ENCODE data around the gene P2RY14.

Gene P2RY14

GRCh38 chr3:151307131-151307530 is 28.8 kb upstream of the P2RY14 start:
- H4K12ac ChIP-seq (ENCODE audit: low read depth, low read length) = no peak overlapping the region
- H3K36me3 ChIP-seq (ENCODE audit: control insufficient read depth in 1 of 2, insufficient read depth in 2 of 2, low read length in 2 of 2) = peaks cover 3 to 4% of the 10 kb centered on the region in 2 experiments
- H3K9me3 ChIP-seq (ENCODE audit: insufficient read depth, low read depth, low read length) = no peaks in the 10 kb centered on the region
- H3K4me3 ChIP-seq (ENCODE audit: low read depth, low read length) = no peak overlapping the region
- no peak overlapping the region for H3K9ac ChIP-seq (ENCODE audit: low read length)
- H3K79me1 ChIP-seq (ENCODE audit: low read length) = peaks cover 16% of the 10 kb centered on the region
- no peak overlapping the region for H2BK5ac ChIP-seq (ENCODE audit: low read depth, low read length, poor library complexity)
- peaks cover 7% of the 10 kb centered on the region for H3K79me2 ChIP-seq (ENCODE audit: control insufficient read depth, insufficient read depth, low read length, poor library complexity)
- H2AFZ ChIP-seq (ENCODE audit: insufficient read depth, low read length, poor library complexity) = no peak overlapping the region
- peaks cover 21 to 25% of the 10 kb centered on the region in 2 experiments for H3K4me1 ChIP-seq (ENCODE audit: control insufficient read depth in 1 of 2, insufficient read depth in 2 of 2, low read length in 2 of 2)
- H4K91ac ChIP-seq (ENCODE audit: low read depth, low read length) = no peak overlapping the region
- H3K14ac ChIP-seq (ENCODE audit: low read length) = no peak overlapping the region
- no peak overlapping the region for H3K23ac ChIP-seq (ENCODE audit: low read length)
- H3K4ac ChIP-seq (ENCODE audit: low read depth, low read length) = no peak overlapping the region
- no peak overlapping the region for H2AK5ac ChIP-seq (ENCODE audit: low read length)
- H3K27me3 ChIP-seq (ENCODE audit: insufficient read depth, low read length) = no peaks in the 10 kb centered on the region
- no peak overlapping the region for H3K18ac ChIP-seq (ENCODE audit: low read length)
- no peak overlapping the region for H3K4me2 ChIP-seq (ENCODE audit: low read length)
- no peak overlapping the region for H2BK12ac ChIP-seq (ENCODE audit: low read length)
- no peak overlapping the region for H2BK120ac ChIP-seq (ENCODE audit: insufficient read depth, low read length, poor library complexity)
- DNase-seq = peak; percentile 11 to 53
- H3K27ac ChIP-seq (ENCODE audit: low read depth, low read length) = no peak overlapping the region
- no peak overlapping the region for H4K8ac ChIP-seq (ENCODE audit: low read depth, low read length)

GRCh38 chr3:151306168-151306810 is 27.9 kb upstream of the P2RY14 start:
- peak overlapping the region; percentile 83 for H4K8ac ChIP-seq (ENCODE audit: low read depth, low read length)
- H3K79me1 ChIP-seq (ENCODE audit: low read length) = peaks cover 16% of the 10 kb centered on the region
- H3K4me3 ChIP-seq (ENCODE audit: low read depth, low read length) = no peak overlapping the region
- H3K27me3 ChIP-seq (ENCODE audit: insufficient read depth, low read length) = no peaks in the 10 kb centered on the region
- peak overlapping the region; percentile 83 for H4K91ac ChIP-seq (ENCODE audit: low read depth, low read length)
- H2BK5ac ChIP-seq (ENCODE audit: low read depth, low read length, poor library complexity) = peak overlapping the region; percentile 50
- H3K9ac ChIP-seq (ENCODE audit: low read length) = no peak overlapping the region
- H3K4me2 ChIP-seq (ENCODE audit: low read length) = no peak overlapping the region
- peaks cover 21 to 25% of the 10 kb centered on the region in 2 experiments for H3K4me1 ChIP-seq (ENCODE audit: control insufficient read depth in 1 of 2, insufficient read depth in 2 of 2, low read length in 2 of 2)
- peak overlapping the region; percentile 88 for H3K23ac ChIP-seq (ENCODE audit: low read length)
- H4K12ac ChIP-seq (ENCODE audit: low read depth, low read length) = no peak overlapping the region
- H3K4ac ChIP-seq (ENCODE audit: low read depth, low read length) = peak overlapping the region; percentile 97
- peak overlapping the region; percentile 96 for H2BK120ac ChIP-seq (ENCODE audit: insufficient read depth, low read length, poor library complexity)
- H3K14ac ChIP-seq (ENCODE audit: low read length) = peak overlapping the region; percentile 94
- peak overlapping the region; percentile 99 for H2BK12ac ChIP-seq (ENCODE audit: low read length)
- H3K79me2 ChIP-seq (ENCODE audit: control insufficient read depth, insufficient read depth, low read length, poor library complexity) = peaks cover 7% of the 10 kb centered on the region
- peaks cover 3 to 4% of the 10 kb centered on the region in 2 experiments for H3K36me3 ChIP-seq (ENCODE audit: control insufficient read depth in 1 of 2, insufficient read depth in 2 of 2, low read length in 2 of 2)
- peak overlapping the region; percentile 97 for H2AK5ac ChIP-seq (ENCODE audit: low read length)
- H3K18ac ChIP-seq (ENCODE audit: low read length) = peak overlapping the region; percentile 95
- no peak overlapping the region for H2AFZ ChIP-seq (ENCODE audit: insufficient read depth, low read length, poor library complexity)
- H3K27ac ChIP-seq (ENCODE audit: low read depth, low read length) = peak overlapping the region; percentile 94
- DNase-seq = no peak
- no peaks in the 10 kb centered on the region for H3K9me3 ChIP-seq (ENCODE audit: insufficient read depth, low read depth, low read length)
- WGBS (ENCODE audit: extremely low coverage, insufficient coverage, insufficient read length) = no CpG with 5 or more reads among the region's 6 CpGs

GRCh38 chr3:151305775-151306151 is 27.4 kb upstream of the P2RY14 start:
- Histone ChIP-seq H2AFZ (ENCODE audit: insufficient read depth, low read length, poor library complexity) (no peak overlapping the region), H4K8ac (ENCODE audit: low read depth, low read length) (no peak overlapping the region), H3K4me2 (ENCODE audit: low read length) (peak overlapping the region; percentile 38), H2BK5ac (ENCODE audit: low read depth, low read length, poor library complexity) (peak overlapping the region; percentile 29), H3K4me1 (ENCODE audit: control insufficient read depth in 1 of 2, insufficient read depth in 2 of 2, low read length in 2 of 2) (peaks cover 21 to 25% of the 10 kb centered on the region in 2 experiments), H3K27ac (ENCODE audit: low read depth, low read length) (peak overlapping the region; percentile 94), H3K23ac (ENCODE audit: low read length) (no peak overlapping the region), H3K79me1 (ENCODE audit: low read length) (peaks cover 16% of the 10 kb centered on the region), H3K18ac (ENCODE audit: low read length) (no peak overlapping the region), H3K4me3 (ENCODE audit: low read depth, low read length) (no peak overlapping the region), H2BK120ac (ENCODE audit: insufficient read depth, low read length, poor library complexity) (no peak overlapping the region), H4K12ac (ENCODE audit: low read depth, low read length) (no peak overlapping the region), H3K9ac (ENCODE audit: low read length) (no peak overlapping the region), H3K14ac (ENCODE audit: low read length) (no peak overlapping the region), H3K79me2 (ENCODE audit: control insufficient read depth, insufficient read depth, low read length, poor library complexity) (peaks cover 7% of the 10 kb centered on the region), H3K4ac (ENCODE audit: low read depth, low read length) (no peak overlapping the region), H3K36me3 (ENCODE audit: control insufficient read depth in 1 of 2, insufficient read depth in 2 of 2, low read length in 2 of 2) (peaks cover 3 to 4% of the 10 kb centered on the region in 2 experiments), H2BK12ac (ENCODE audit: low read length) (peak overlapping the region; percentile 2), H4K91ac (ENCODE audit: low read depth, low read length) (no peak overlapping the region), H2AK5ac (ENCODE audit: low read length) (no peak overlapping the region), H3K9me3 (ENCODE audit: insufficient read depth, low read depth, low read length) (no peaks in the 10 kb centered on the region), H3K27me3 (ENCODE audit: insufficient read depth, low read length) (no peaks in the 10 kb centered on the region)
- DNase-seq = no peak
- WGBS (ENCODE audit: extremely low coverage, insufficient coverage, insufficient read length) = no CpG with 5 or more reads among the region's 4 CpGs

- no peak overlapping the region for H2AK5ac ChIP-seq (ENCODE audit: low read length)
- no peaks in the 10 kb centered on the region for H3K9me3 ChIP-seq (ENCODE audit: insufficient read depth, low read depth, low read length)
- peak overlapping the region; percentile 12 for H2BK12ac ChIP-seq (ENCODE audit: low read length)
- H3K23ac ChIP-seq (ENCODE audit: low read length) = no peak overlapping the region
- peaks cover 16% of the 10 kb centered on the region for H3K79me1 ChIP-seq (ENCODE audit: low read length)
- H3K4ac ChIP-seq (ENCODE audit: low read depth, low read length) = no peak overlapping the region
- H3K4me1 ChIP-seq (ENCODE audit: control insufficient read depth in 1 of 2, insufficient read depth in 2 of 2, low read length in 2 of 2) = peaks cover 21 to 27% of the 10 kb centered on the region in 2 experiments
- H3K18ac ChIP-seq (ENCODE audit: low read length) = peak overlapping the region; percentile 21
- no CpG with 5 or more reads among the region's 7 CpGs for WGBS (ENCODE audit: extremely low coverage, insufficient coverage, insufficient read length)
- H2BK120ac ChIP-seq (ENCODE audit: insufficient read depth, low read length, poor library complexity) = peak overlapping the region; percentile 26
- H3K79me2 ChIP-seq (ENCODE audit: control insufficient read depth, insufficient read depth, low read length, poor library complexity) = peaks cover 7% of the 10 kb centered on the region
- H2BK5ac ChIP-seq (ENCODE audit: low read depth, low read length, poor library complexity) = peak overlapping the region; percentile 71
- H3K27ac ChIP-seq (ENCODE audit: low read depth, low read length) = peak overlapping the region; percentile 94
- H3K36me3 ChIP-seq (ENCODE audit: control insufficient read depth in 1 of 2, insufficient read depth in 2 of 2, low read length in 2 of 2) = peaks cover 3 to 4% of the 10 kb centered on the region in 2 experiments
- H3K14ac ChIP-seq (ENCODE audit: low read length) = no peak overlapping the region
- H3K4me2 ChIP-seq (ENCODE audit: low read length) = peak overlapping the region; percentile 47
- H4K91ac ChIP-seq (ENCODE audit: low read depth, low read length) = no peak overlapping the region
- H3K4me3 ChIP-seq (ENCODE audit: low read depth, low read length) = no peak overlapping the region
- DNase-seq = peak; percentile 97 to 98
- H3K9ac ChIP-seq (ENCODE audit: low read length) = no peak overlapping the region
- no peak overlapping the region for H2AFZ ChIP-seq (ENCODE audit: insufficient read depth, low read length, poor library complexity)
- H4K12ac ChIP-seq (ENCODE audit: low read depth, low read length) = no peak overlapping the region
- peak overlapping the region; percentile 17 for H4K8ac ChIP-seq (ENCODE audit: low read depth, low read length)
- H3K27me3 ChIP-seq (ENCODE audit: insufficient read depth, low read length) = no peaks in the 10 kb centered on the region
Measured at GRCh38 chr3:151305060-151305774, 26.9 kb upstream of the P2RY14 start.
